ENCODE results near the gene MTOR. TPM values are rescaled to one million over a fixed set of nuclear protein-coding genes. Genes with fewer than 3 reads are reported as not detected.
A peak's percentile ranks its signal among the peaks of the same experiment; 100 is the strongest.
"Not testable (repeated sequence)": the region's sequence is repeated elsewhere in the genome, so short reads cannot be mapped to it uniquely, and the experiment has no call there.

The MTOR gene
- polyA plus RNA-seq (2013, experiment 1 of 2), result 24.6 TPM
- polyA plus RNA-seq (2013, experiment 2 of 2), result 25.0 TPM

DNA sequence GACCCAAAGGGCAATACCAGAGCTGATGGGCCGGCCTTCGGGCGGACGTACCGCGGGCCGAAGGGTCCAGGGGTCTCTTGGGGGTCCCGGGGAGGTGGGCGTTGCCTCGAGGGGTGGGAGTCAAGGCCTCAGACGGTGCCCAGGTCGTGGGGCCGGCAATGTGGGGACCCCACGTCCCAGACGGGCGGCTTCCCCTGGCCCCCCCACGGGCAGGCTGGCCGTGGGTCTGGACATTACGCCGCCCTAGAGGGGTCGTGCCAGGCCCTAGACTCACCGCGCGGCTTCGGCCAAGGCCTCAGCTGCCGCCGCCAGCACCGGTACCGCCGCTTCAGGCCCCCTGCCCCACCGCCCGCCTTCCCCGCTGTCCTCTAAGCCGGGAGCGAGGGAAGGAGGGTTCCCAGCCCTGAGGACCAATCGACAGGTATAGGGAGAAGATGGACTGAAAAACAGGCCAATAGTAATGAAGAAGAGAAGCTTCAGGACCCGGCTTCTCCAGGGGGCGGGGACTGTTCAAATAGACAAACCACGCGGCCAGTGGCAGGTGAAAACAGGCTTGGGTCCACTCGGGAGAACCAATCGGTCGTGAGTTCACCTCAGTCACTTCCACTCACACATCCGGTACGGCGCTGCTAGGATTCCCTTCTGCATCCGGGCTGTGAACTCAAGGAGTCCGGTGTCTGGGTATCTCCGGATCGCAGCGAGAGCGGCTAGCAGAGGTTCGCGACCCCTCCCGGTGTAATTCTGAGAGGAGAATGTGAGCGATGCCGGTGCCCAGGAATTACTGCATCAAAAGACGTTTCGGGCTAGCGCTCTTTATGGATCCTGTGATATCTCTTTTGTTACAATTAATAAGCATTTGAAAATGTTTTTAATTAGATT is at the start of gene MTOR:
TSS of gene MTOR (minus strand) at position 381 of the 879 bp plus-strand sequence. CDS start 3,142 bp downstream, outside the sequence.
- Histone ChIP-seq H3K23ac (ENCODE audit: low read length) (no peak within 1 kb of the TSS), H3K4me3 (ENCODE audit: low read length) (peak within 1 kb of the TSS; percentile 84), H2BK15ac (replicated peaks; ENCODE audit: low read depth) (no peak within 1 kb of the TSS), H3K9ac (ENCODE audit: low read length) (peak within 1 kb of the TSS; percentile 91), H2BK5ac (ENCODE audit: low read length) (no peak within 1 kb of the TSS), H3K79me1 (ENCODE audit: low read length) (peaks cover 2% of the 10 kb centered on the region), H3K4me1 (ENCODE audit: control insufficient read depth, low read depth, low read length) (peaks cover 2% of the 10 kb centered on the region), H3K27me3 (ENCODE audit: insufficient read depth, low read length, poor library complexity) (no peaks in the 10 kb centered on the region), H3K27ac (ENCODE audit: low read depth, low read length) (no peak within 1 kb of the TSS), H2BK120ac (ENCODE audit: low read depth, low read length) (no peak within 1 kb of the TSS), H3K56ac (ENCODE audit: low read length) (peak within 1 kb of the TSS; percentile 97), H4K5ac (ENCODE audit: low read length) (no peak within 1 kb of the TSS), H3K79me2 (ENCODE audit: control insufficient read depth, insufficient read depth, low read length) (peaks cover 10% of the 10 kb centered on the region), H4K8ac (ENCODE audit: low read depth, low read length) (peak within 1 kb of the TSS; percentile 98), H3K18ac (ENCODE audit: low read length) (peak within 1 kb of the TSS; percentile 42), H3K4ac (ENCODE audit: low read depth, low read length) (peak within 1 kb of the TSS; percentile 66), H3K36me3 (ENCODE audit: control insufficient read depth, insufficient read depth, low read length) (no peaks in the 10 kb centered on the region), H3K4me2 (ENCODE audit: low read length) (peak within 1 kb of the TSS; percentile 87), H2AK5ac (ENCODE audit: low read length) (no peak within 1 kb of the TSS)
- WGBS (ENCODE audit: extremely low coverage, insufficient coverage, low lambda C conversion rate), result no CpG with 5 or more reads among the region's 60 CpGs
- DNase-seq, result peak; percentile 100

DNA sequence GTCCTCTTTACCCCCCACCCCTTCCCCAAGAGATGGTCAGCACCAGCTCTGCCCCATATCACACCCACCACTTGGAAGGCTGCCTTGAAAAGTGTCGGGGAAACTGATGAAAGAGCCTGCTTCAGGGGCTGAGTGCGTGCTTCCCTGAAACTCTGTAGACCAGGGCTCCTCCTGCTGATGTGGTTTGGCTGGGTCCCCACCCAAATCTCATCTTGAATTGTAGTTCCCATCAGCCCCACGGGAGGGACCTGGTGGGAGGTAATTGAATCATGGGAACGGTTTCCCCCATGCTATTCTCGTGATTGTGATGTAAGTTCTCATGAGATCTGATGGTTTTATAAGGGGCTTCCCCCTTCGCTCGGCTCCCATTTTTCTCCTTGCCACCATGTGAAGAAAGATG is 47.0 kb upstream of the MTOR start:
- no peak for DNase-seq
- Histone ChIP-seq H2BK15ac (replicated peaks; ENCODE audit: low read depth) (no peak overlapping the region), H3K4ac (ENCODE audit: low read depth, low read length) (no peak overlapping the region), H3K27ac (ENCODE audit: low read depth, low read length) (no peak overlapping the region), H2BK5ac (ENCODE audit: low read length) (no peak overlapping the region), H4K8ac (ENCODE audit: low read depth, low read length) (no peak overlapping the region), H3K79me1 (ENCODE audit: low read length) (no peaks in the 10 kb centered on the region), H4K5ac (ENCODE audit: low read length) (no peak overlapping the region), H3K36me3 (ENCODE audit: control insufficient read depth, insufficient read depth, low read length) (no peaks in the 10 kb centered on the region), H2AK5ac (ENCODE audit: low read length) (no peak overlapping the region), H3K23ac (ENCODE audit: low read length) (no peak overlapping the region), H3K4me2 (ENCODE audit: low read length) (no peak overlapping the region), H3K9ac (ENCODE audit: low read length) (no peak overlapping the region), H3K56ac (ENCODE audit: low read length) (no peak overlapping the region), H3K4me1 (ENCODE audit: control insufficient read depth, low read depth, low read length) (peaks cover 7% of the 10 kb centered on the region), H3K79me2 (ENCODE audit: control insufficient read depth, insufficient read depth, low read length) (no peaks in the 10 kb centered on the region), H3K27me3 (ENCODE audit: insufficient read depth, low read length, poor library complexity) (no peaks in the 10 kb centered on the region), H2BK120ac (ENCODE audit: low read depth, low read length) (no peak overlapping the region), H3K4me3 (ENCODE audit: low read length) (no peak overlapping the region), H3K18ac (ENCODE audit: low read length) (no peak overlapping the region)
- no CpG with 5 or more reads among the region's 7 CpGs for WGBS (ENCODE audit: extremely low coverage, insufficient coverage, low lambda C conversion rate)

DNA sequence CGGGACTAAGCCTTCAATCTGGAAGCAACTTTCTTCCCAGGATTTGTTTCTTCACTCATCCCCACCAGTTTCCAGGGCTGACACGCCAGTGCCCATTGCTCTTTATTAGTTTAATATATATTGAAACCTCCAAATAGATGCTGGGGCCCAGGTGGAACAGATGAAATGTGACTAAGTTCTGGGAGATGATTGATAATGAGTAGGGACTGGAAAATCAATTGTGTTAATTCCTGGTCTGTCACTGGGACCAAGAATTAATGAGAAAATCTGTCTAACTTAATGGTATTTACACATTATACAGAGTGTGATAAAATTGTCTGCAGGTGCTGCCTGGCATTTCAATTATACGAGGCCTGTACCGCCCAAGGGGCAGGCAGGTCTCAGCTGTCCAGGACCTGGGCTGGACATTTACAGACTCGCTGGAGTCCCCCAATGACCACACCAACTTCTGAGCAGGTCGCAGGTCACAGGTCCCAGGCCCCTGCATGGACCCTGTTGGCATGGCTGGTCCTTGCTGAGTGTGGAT is 46.4 kb upstream of the MTOR start:
- H3K9ac ChIP-seq (ENCODE audit: low read length), result no peak overlapping the region
- H3K79me1 ChIP-seq (ENCODE audit: low read length), result no peaks in the 10 kb centered on the region
- H3K56ac ChIP-seq (ENCODE audit: low read length), result no peak overlapping the region
- no peak overlapping the region for H4K8ac ChIP-seq (ENCODE audit: low read depth, low read length)
- no peaks in the 10 kb centered on the region for H3K36me3 ChIP-seq (ENCODE audit: control insufficient read depth, insufficient read depth, low read length)
- no peak overlapping the region for H3K27ac ChIP-seq (ENCODE audit: low read depth, low read length)
- H3K23ac ChIP-seq (ENCODE audit: low read length), result no peak overlapping the region
- H2BK120ac ChIP-seq (ENCODE audit: low read depth, low read length), result no peak overlapping the region
- H3K4me1 ChIP-seq (ENCODE audit: control insufficient read depth, low read depth, low read length), result peaks cover 7% of the 10 kb centered on the region
- no peak overlapping the region for H4K5ac ChIP-seq (ENCODE audit: low read length)
- H3K79me2 ChIP-seq (ENCODE audit: control insufficient read depth, insufficient read depth, low read length), result no peaks in the 10 kb centered on the region
- no peak overlapping the region for H3K4me2 ChIP-seq (ENCODE audit: low read length)
- H3K4me3 ChIP-seq (ENCODE audit: low read length), result no peak overlapping the region
- no peak overlapping the region for H3K18ac ChIP-seq (ENCODE audit: low read length)
- no peak overlapping the region for H2BK15ac ChIP-seq (replicated peaks; ENCODE audit: low read depth)
- no peaks in the 10 kb centered on the region for H3K27me3 ChIP-seq (ENCODE audit: insufficient read depth, low read length, poor library complexity)
- H2BK5ac ChIP-seq (ENCODE audit: low read length), result no peak overlapping the region
- H2AK5ac ChIP-seq (ENCODE audit: low read length), result no peak overlapping the region
- no CpG with 5 or more reads among the region's 6 CpGs for WGBS (ENCODE audit: extremely low coverage, insufficient coverage, low lambda C conversion rate)
- no peak for DNase-seq
- H3K4ac ChIP-seq (ENCODE audit: low read depth, low read length), result no peak overlapping the region

DNA sequence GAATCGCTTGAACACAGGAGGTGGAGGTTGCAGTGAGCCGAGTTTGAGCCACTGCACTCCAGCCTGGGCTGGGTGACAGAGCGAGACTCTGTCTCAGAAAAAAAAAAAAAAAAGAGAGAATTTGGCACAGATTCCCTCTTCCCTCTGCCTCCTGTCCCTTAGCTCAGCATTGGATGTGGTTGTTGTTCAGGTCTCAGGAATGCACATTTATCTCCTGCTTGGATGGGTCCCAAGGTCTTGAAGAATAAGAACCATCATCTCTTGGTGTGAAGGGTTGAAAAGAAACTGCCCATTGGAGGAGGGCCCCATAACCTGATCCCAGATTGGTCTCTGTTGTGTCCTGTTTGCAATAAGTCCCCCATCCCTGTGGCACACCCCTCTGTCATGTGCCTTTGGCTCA is 45.5 kb upstream of the MTOR start:
- no peak overlapping the region for H3K27ac ChIP-seq (ENCODE audit: low read depth, low read length)
- no peak overlapping the region for H3K9ac ChIP-seq (ENCODE audit: low read length)
- H3K36me3 ChIP-seq (ENCODE audit: control insufficient read depth, insufficient read depth, low read length), result no peaks in the 10 kb centered on the region
- H3K4me1 ChIP-seq (ENCODE audit: control insufficient read depth, low read depth, low read length), result peaks cover 7% of the 10 kb centered on the region
- WGBS (ENCODE audit: extremely low coverage, insufficient coverage, low lambda C conversion rate), result no CpG with 5 or more reads among the region's 3 CpGs
- H3K4me2 ChIP-seq (ENCODE audit: low read length), result no peak overlapping the region
- no peak overlapping the region for H2BK15ac ChIP-seq (replicated peaks; ENCODE audit: low read depth)
- H3K56ac ChIP-seq (ENCODE audit: low read length), result no peak overlapping the region
- H2BK120ac ChIP-seq (ENCODE audit: low read depth, low read length), result no peak overlapping the region
- H2BK5ac ChIP-seq (ENCODE audit: low read length), result no peak overlapping the region
- H3K23ac ChIP-seq (ENCODE audit: low read length), result no peak overlapping the region
- no peaks in the 10 kb centered on the region for H3K79me2 ChIP-seq (ENCODE audit: control insufficient read depth, insufficient read depth, low read length)
- H3K4ac ChIP-seq (ENCODE audit: low read depth, low read length), result no peak overlapping the region
- H3K79me1 ChIP-seq (ENCODE audit: low read length), result no peaks in the 10 kb centered on the region
- no peak overlapping the region for H4K5ac ChIP-seq (ENCODE audit: low read length)
- H3K18ac ChIP-seq (ENCODE audit: low read length), result no peak overlapping the region
- no peak overlapping the region for H3K4me3 ChIP-seq (ENCODE audit: low read length)
- DNase-seq, result no peak
- no peak overlapping the region for H2AK5ac ChIP-seq (ENCODE audit: low read length)
- no peak overlapping the region for H4K8ac ChIP-seq (ENCODE audit: low read depth, low read length)
- no peaks in the 10 kb centered on the region for H3K27me3 ChIP-seq (ENCODE audit: insufficient read depth, low read length, poor library complexity)

DNA sequence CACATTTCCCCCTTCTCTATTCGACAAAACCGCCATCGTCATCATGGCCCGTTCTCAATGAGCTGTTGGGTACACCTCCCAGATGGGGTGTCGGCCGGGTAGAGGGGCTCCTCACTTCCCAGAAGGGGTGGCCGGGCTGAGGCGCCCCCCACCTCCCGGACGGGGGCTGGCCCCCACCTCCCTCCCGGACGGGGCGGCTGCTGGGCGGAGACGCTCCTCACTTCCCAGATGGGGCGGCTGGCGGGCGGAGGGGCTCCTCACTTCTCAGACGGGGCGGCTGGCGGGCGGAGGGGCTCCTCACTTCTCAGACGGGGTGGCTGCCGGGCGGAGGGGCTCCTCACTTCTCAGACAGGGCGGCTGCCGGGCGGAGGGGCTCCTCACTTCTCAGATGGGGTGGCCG is 43.2 kb upstream of the MTOR start:
- not testable (repeated sequence) for H4K5ac ChIP-seq (ENCODE audit: low read length); H3K18ac ChIP-seq (ENCODE audit: low read length)
- WGBS (ENCODE audit: extremely low coverage, insufficient coverage, low lambda C conversion rate), result no CpG with 5 or more reads among the region's 29 CpGs

More for the DNA sequence above, 43.2 kb upstream of the MTOR start:
- H3K79me1 ChIP-seq (ENCODE audit: low read length); H2BK120ac ChIP-seq (ENCODE audit: low read depth, low read length); H3K23ac ChIP-seq (ENCODE audit: low read length); H3K4me1 ChIP-seq (ENCODE audit: control insufficient read depth, low read depth, low read length); DNase-seq; H2BK15ac ChIP-seq (replicated peaks; ENCODE audit: low read depth); H3K4me2 ChIP-seq (ENCODE audit: low read length); H3K9ac ChIP-seq (ENCODE audit: low read length); H3K36me3 ChIP-seq (ENCODE audit: control insufficient read depth, insufficient read depth, low read length); H3K4me3 ChIP-seq (ENCODE audit: low read length); H3K27ac ChIP-seq (ENCODE audit: low read depth, low read length); H3K56ac ChIP-seq (ENCODE audit: low read length); H3K79me2 ChIP-seq (ENCODE audit: control insufficient read depth, insufficient read depth, low read length); H3K27me3 ChIP-seq (ENCODE audit: insufficient read depth, low read length, poor library complexity); H3K4ac ChIP-seq (ENCODE audit: low read depth, low read length); H4K8ac ChIP-seq (ENCODE audit: low read depth, low read length); H2AK5ac ChIP-seq (ENCODE audit: low read length); H2BK5ac ChIP-seq (ENCODE audit: low read length): not testable (repeated sequence)
